HEK293 (cell line): Measurements from ENCODE around the gene PKIB.

ENCODE experiments used
- MZF1 ChIP-seq: fragments of 450-650 bp; formaldehyde crosslinking; IDR thresholded peaks from 2 replicates; pipeline ENCODE4 v1.5.1; 2017; ENCODE audit warnings: missing biosample characterization, missing genetic modification characterization, borderline replicate concordance
- OSR2 ChIP-seq: fragments of 450-650 bp; formaldehyde crosslinking; IDR thresholded peaks from 2 replicates; pipeline ENCODE4 v1.5.1; 2016; ENCODE audit warnings: missing biosample characterization, missing genetic modification characterization
- RBAK ChIP-seq: fragments of 450-650 bp; formaldehyde crosslinking; IDR thresholded peaks from 2 replicates; pipeline ENCODE4 v1.5.1; 2016; ENCODE audit warnings: missing biosample characterization, missing genetic modification characterization
- SETDB1 ChIP-seq: IDR thresholded peaks from one replicate; pipeline ENCODE4 v1.6.1; 2017; ENCODE audit warnings: mild to moderate bottlenecking, low read length, moderate library complexity, mixed read lengths; ENCODE audit not compliant: insufficient read length
- YY1 ChIP-seq: fragments of 450-650 bp; formaldehyde crosslinking; IDR thresholded peaks from 2 replicates; pipeline ENCODE4 v1.5.1; 2018; ENCODE audit warnings: missing biosample characterization, missing genetic modification characterization
- ZBTB17 ChIP-seq: fragments of 450-650 bp; formaldehyde crosslinking; IDR thresholded peaks from 2 replicates; pipeline ENCODE4 v1.5.1; 2016; ENCODE audit warnings: missing biosample characterization, missing genetic modification characterization
- ZBTB8A ChIP-seq: fragments of 450-650 bp; formaldehyde crosslinking; IDR thresholded peaks from 2 replicates; pipeline ENCODE4 v1.5.1; 2016; ENCODE audit warnings: missing biosample characterization, missing genetic modification characterization
- ZNF121 ChIP-seq: fragments of 450-650 bp; formaldehyde crosslinking; IDR thresholded peaks from 2 replicates; pipeline ENCODE4 v1.5.1; 2016; ENCODE audit warnings: missing biosample characterization, missing genetic modification characterization
- ZNF184 ChIP-seq: fragments of 450-650 bp; IDR thresholded peaks from 2 replicates; pipeline ENCODE4 v1.5.1; 2018; ENCODE audit warnings: missing biosample characterization, mild to moderate bottlenecking, missing genetic modification characterization
- ZNF211 ChIP-seq: fragments of 450-650 bp; formaldehyde crosslinking; IDR thresholded peaks from 2 replicates; pipeline ENCODE4 v1.5.1; 2016; ENCODE audit warnings: low read depth, missing biosample characterization, missing genetic modification characterization
- ZNF266 ChIP-seq: fragments of 450-650 bp; formaldehyde crosslinking; IDR thresholded peaks from 2 replicates; pipeline ENCODE4 v1.5.1; 2016; ENCODE audit warnings: missing biosample characterization, missing genetic modification characterization, low read depth
- ZNF366 ChIP-seq: fragments of 450-650 bp; formaldehyde crosslinking; conservative IDR thresholded peaks from 2 replicates; pipeline ENCODE4 v1.5.1; 2016; ENCODE audit warnings: missing biosample characterization, missing genetic modification characterization
- ZNF423 ChIP-seq: fragments of 450-650 bp; formaldehyde crosslinking; IDR thresholded peaks from 2 replicates; pipeline ENCODE4 v1.5.1; 2016; ENCODE audit warnings: missing biosample characterization, missing genetic modification characterization
- ZNF558 ChIP-seq: fragments of 450-650 bp; formaldehyde crosslinking; IDR thresholded peaks from 2 replicates; pipeline ENCODE4 v1.5.1; 2016; ENCODE audit warnings: missing biosample characterization, missing genetic modification characterization
- ZNF677 ChIP-seq: fragments of 450-650 bp; IDR thresholded peaks from 2 replicates; pipeline ENCODE4 v1.5.0; 2018; ENCODE audit warnings: missing biosample characterization, mild to moderate bottlenecking, missing genetic modification characterization, moderate library complexity
- ZNF792 ChIP-seq: fragments of 450-650 bp; formaldehyde crosslinking; IDR thresholded peaks from 2 replicates; pipeline ENCODE4 v1.5.1; 2016; ENCODE audit warnings: missing biosample characterization, missing genetic modification characterization
- TF ChIP-seq, protein P1 (sequence below): fragments of 450-650 bp; formaldehyde crosslinking; IDR thresholded peaks from 2 replicates; pipeline ENCODE4 v1.5.1; 2016; ENCODE audit warnings: missing biosample characterization, missing genetic modification characterization
- TF ChIP-seq, protein P2 (sequence below): fragments of 450-650 bp; formaldehyde crosslinking; IDR thresholded peaks from 2 replicates; pipeline ENCODE4 v1.5.1; 2016; ENCODE audit warnings: missing biosample characterization, missing genetic modification characterization
- TF ChIP-seq, protein P3 (sequence below): fragments of 450-650 bp; formaldehyde crosslinking; conservative IDR thresholded peaks from 2 replicates; pipeline ENCODE4 v1.5.1; 2016; ENCODE audit warnings: low read depth, missing biosample characterization, missing genetic modification characterization
- TF ChIP-seq, protein P4 (sequence below): fragments of 450-650 bp; formaldehyde crosslinking; IDR thresholded peaks from 2 replicates; pipeline ENCODE4 v1.5.1; 2016; ENCODE audit warnings: missing biosample characterization, missing genetic modification characterization
- TF ChIP-seq, protein P5 (sequence below): fragments of 450-650 bp; formaldehyde crosslinking; IDR thresholded peaks from 2 replicates; pipeline ENCODE4 v1.5.1; 2016; ENCODE audit warnings: missing biosample characterization, missing genetic modification characterization
- TF ChIP-seq, protein P6 (sequence below): fragments of 450-650 bp; formaldehyde crosslinking; IDR thresholded peaks from 2 replicates; pipeline ENCODE4 v1.5.1; 2016; ENCODE audit warnings: missing biosample characterization, missing genetic modification characterization
- TF ChIP-seq, protein P7 (sequence below): fragments of 450-650 bp; formaldehyde crosslinking; IDR thresholded peaks from 2 replicates; pipeline ENCODE4 v1.5.1; 2017; ENCODE audit warnings: missing biosample characterization, mild to moderate bottlenecking, missing genetic modification characterization, moderate library complexity

PKIB gene

DNA sequence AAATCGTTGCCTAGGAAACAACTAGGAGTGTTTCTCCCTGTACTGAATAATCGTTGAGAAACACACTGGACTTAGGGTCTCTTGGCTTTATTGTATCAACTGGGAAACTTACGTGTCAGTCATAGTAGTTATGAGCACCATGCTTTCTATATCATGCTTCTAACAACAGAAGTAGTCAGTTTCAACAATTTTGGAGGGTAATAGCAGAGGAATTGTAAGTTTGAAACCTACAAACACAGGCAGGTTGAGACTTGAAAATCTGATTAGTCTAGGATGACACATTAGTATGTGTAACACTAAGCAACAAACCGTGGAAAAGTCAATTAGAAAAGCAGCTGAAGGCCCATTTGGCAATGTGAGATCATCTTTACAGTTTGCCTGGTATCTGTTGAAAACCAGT lies 125.4 kb downstream of the PKIB start (continued):
- no peak for TF ChIP-seq ZNF677 (tag by site-specific recombination)
- TF ChIP-seq OSR2 (tag by site-specific recombination): 0 out of 2 replicates have a peak, but pooled peaks have one; percentile 26
- TF ChIP-seq, protein P1, sequence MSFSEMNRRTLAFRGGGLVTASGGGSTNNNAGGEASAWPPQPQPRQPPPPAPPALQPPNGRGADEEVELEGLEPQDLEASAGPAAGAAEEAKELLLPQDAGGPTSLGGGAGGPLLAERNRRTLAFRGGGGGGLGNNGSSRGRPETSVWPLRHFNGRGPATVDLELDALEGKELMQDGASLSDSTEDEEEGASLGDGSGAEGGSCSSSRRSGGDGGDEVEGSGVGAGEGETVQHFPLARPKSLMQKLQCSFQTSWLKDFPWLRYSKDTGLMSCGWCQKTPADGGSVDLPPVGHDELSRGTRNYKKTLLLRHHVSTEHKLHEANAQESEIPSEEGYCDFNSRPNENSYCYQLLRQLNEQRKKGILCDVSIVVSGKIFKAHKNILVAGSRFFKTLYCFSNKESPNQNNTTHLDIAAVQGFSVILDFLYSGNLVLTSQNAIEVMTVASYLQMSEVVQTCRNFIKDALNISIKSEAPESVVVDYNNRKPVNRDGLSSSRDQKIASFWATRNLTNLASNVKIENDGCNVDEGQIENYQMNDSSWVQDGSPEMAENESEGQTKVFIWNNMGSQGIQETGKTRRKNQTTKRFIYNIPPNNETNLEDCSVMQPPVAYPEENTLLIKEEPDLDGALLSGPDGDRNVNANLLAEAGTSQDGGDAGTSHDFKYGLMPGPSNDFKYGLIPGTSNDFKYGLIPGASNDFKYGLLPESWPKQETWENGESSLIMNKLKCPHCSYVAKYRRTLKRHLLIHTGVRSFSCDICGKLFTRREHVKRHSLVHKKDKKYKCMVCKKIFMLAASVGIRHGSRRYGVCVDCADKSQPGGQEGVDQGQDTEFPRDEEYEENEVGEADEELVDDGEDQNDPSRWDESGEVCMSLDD (tag by site-specific recombination): no peak
- no peak for TF ChIP-seq ZNF423 (tag by site-specific recombination)
- TF ChIP-seq, protein P2, sequence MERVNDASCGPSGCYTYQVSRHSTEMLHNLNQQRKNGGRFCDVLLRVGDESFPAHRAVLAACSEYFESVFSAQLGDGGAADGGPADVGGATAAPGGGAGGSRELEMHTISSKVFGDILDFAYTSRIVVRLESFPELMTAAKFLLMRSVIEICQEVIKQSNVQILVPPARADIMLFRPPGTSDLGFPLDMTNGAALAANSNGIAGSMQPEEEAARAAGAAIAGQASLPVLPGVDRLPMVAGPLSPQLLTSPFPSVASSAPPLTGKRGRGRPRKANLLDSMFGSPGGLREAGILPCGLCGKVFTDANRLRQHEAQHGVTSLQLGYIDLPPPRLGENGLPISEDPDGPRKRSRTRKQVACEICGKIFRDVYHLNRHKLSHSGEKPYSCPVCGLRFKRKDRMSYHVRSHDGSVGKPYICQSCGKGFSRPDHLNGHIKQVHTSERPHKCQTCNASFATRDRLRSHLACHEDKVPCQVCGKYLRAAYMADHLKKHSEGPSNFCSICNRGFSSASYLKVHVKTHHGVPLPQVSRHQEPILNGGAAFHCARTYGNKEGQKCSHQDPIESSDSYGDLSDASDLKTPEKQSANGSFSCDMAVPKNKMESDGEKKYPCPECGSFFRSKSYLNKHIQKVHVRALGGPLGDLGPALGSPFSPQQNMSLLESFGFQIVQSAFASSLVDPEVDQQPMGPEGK: no peak
- peak; percentile 71; the same call in 1 of the 2 replicates for TF ChIP-seq ZNF184 (tag by site-specific recombination)
- TF ChIP-seq, protein P3, sequence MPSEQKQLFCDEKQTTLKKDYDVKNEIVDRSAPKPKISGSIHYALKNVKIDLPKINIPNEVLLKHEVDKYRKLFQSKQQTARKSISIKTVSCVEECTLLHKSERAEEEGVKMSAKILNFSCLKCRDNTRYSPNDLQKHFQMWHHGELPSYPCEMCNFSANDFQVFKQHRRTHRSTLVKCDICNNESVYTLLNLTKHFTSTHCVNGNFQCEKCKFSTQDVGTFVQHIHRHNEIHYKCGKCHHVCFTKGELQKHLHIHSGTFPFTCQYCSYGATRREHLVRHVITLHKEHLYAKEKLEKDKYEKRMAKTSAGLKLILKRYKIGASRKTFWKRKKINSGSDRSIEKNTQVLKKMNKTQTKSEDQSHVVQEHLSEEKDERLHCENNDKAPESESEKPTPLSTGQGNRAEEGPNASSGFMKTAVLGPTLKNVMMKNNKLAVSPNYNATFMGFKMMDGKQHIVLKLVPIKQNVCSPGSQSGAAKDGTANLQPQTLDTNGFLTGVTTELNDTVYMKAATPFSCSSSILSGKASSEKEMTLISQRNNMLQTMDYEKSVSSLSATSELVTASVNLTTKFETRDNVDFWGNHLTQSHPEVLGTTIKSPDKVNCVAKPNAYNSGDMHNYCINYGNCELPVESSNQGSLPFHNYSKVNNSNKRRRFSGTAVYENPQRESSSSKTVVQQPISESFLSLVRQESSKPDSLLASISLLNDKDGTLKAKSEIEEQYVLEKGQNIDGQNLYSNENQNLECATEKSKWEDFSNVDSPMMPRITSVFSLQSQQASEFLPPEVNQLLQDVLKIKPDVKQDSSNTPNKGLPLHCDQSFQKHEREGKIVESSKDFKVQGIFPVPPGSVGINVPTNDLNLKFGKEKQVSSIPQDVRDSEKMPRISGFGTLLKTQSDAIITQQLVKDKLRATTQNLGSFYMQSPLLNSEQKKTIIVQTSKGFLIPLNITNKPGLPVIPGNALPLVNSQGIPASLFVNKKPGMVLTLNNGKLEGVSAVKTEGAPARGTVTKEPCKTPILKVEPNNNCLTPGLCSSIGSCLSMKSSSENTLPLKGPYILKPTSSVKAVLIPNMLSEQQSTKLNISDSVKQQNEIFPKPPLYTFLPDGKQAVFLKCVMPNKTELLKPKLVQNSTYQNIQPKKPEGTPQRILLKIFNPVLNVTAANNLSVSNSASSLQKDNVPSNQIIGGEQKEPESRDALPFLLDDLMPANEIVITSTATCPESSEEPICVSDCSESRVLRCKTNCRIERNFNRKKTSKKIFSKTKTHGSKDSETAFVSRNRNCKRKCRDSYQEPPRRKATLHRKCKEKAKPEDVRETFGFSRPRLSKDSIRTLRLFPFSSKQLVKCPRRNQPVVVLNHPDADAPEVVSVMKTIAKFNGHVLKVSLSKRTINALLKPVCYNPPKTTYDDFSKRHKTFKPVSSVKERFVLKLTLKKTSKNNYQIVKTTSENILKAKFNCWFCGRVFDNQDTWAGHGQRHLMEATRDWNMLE (tag by site-specific recombination): peak; percentile 35; the same call in 1 of the 2 replicates
- TF ChIP-seq ZNF266 (tag by site-specific recombination): no peak
- TF ChIP-seq, protein P4, sequence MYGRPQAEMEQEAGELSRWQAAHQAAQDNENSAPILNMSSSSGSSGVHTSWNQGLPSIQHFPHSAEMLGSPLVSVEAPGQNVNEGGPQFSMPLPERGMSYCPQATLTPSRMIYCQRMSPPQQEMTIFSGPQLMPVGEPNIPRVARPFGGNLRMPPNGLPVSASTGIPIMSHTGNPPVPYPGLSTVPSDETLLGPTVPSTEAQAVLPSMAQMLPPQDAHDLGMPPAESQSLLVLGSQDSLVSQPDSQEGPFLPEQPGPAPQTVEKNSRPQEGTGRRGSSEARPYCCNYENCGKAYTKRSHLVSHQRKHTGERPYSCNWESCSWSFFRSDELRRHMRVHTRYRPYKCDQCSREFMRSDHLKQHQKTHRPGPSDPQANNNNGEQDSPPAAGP (tag by site-specific recombination): no peak
- TF ChIP-seq, protein P5, sequence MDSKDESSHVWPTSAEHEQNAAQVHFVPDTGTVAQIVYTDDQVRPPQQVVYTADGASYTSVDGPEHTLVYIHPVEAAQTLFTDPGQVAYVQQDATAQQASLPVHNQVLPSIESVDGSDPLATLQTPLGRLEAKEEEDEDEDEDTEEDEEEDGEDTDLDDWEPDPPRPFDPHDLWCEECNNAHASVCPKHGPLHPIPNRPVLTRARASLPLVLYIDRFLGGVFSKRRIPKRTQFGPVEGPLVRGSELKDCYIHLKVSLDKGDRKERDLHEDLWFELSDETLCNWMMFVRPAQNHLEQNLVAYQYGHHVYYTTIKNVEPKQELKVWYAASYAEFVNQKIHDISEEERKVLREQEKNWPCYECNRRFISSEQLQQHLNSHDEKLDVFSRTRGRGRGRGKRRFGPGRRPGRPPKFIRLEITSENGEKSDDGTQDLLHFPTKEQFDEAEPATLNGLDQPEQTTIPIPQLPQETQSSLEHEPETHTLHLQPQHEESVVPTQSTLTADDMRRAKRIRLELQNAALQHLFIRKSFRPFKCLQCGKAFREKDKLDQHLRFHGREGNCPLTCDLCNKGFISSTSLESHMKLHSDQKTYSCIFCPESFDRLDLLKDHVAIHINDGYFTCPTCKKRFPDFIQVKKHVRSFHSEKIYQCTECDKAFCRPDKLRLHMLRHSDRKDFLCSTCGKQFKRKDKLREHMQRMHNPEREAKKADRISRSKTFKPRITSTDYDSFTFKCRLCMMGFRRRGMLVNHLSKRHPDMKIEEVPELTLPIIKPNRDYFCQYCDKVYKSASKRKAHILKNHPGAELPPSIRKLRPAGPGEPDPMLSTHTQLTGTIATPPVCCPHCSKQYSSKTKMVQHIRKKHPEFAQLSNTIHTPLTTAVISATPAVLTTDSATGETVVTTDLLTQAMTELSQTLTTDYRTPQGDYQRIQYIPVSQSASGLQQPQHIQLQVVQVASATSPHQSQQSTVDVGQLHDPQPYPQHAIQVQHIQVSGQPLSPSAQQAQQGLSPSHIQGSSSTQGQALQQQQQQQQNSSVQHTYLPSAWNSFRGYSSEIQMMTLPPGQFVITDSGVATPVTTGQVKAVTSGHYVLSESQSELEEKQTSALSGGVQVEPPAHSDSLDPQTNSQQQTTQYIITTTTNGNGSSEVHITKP: no peak
- TF ChIP-seq ZBTB17 (tag by site-specific recombination): no peak
- TF ChIP-seq SETDB1: peak; percentile 57
- TF ChIP-seq ZBTB8A (tag by site-specific recombination): no peak
- TF ChIP-seq, protein P6, sequence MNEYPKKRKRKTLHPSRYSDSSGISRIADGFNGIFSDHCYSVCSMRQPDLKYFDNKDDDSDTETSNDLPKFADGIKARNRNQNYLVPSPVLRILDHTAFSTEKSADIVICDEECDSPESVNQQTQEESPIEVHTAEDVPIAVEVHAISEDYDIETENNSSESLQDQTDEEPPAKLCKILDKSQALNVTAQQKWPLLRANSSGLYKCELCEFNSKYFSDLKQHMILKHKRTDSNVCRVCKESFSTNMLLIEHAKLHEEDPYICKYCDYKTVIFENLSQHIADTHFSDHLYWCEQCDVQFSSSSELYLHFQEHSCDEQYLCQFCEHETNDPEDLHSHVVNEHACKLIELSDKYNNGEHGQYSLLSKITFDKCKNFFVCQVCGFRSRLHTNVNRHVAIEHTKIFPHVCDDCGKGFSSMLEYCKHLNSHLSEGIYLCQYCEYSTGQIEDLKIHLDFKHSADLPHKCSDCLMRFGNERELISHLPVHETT (tag by site-specific recombination): 0 out of 2 replicates have a peak, but pooled peaks have one; percentile 69
- TF ChIP-seq RBAK: no peak
- no peak; the same call in 1 of the 2 replicates for TF ChIP-seq MZF1
- no peak for TF ChIP-seq ZNF211 (tag by site-specific recombination)
- no peak for TF ChIP-seq ZNF792 (tag by site-specific recombination)
- TF ChIP-seq ZNF558: peak; percentile 79; the same call in 1 of the 2 replicates
- TF ChIP-seq ZNF366 (tag by site-specific recombination): peak; percentile 73
- TF ChIP-seq, protein P7, sequence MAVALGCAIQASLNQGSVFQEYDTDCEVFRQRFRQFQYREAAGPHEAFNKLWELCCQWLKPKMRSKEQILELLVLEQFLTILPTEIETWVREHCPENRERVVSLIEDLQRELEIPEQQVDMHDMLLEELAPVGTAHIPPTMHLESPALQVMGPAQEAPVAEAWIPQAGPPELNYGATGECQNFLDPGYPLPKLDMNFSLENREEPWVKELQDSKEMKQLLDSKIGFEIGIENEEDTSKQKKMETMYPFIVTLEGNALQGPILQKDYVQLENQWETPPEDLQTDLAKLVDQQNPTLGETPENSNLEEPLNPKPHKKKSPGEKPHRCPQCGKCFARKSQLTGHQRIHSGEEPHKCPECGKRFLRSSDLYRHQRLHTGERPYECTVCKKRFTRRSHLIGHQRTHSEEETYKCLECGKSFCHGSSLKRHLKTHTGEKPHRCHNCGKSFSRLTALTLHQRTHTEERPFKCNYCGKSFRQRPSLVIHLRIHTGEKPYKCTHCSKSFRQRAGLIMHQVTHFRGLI (tag by site-specific recombination): no peak
- TF ChIP-seq YY1 (tag by site-specific recombination): no peak
- TF ChIP-seq ZNF121 (tag by site-specific recombination): no peak
